Measurements from ENCODE around the gene KISS1.

Gene KISS1

DNA sequence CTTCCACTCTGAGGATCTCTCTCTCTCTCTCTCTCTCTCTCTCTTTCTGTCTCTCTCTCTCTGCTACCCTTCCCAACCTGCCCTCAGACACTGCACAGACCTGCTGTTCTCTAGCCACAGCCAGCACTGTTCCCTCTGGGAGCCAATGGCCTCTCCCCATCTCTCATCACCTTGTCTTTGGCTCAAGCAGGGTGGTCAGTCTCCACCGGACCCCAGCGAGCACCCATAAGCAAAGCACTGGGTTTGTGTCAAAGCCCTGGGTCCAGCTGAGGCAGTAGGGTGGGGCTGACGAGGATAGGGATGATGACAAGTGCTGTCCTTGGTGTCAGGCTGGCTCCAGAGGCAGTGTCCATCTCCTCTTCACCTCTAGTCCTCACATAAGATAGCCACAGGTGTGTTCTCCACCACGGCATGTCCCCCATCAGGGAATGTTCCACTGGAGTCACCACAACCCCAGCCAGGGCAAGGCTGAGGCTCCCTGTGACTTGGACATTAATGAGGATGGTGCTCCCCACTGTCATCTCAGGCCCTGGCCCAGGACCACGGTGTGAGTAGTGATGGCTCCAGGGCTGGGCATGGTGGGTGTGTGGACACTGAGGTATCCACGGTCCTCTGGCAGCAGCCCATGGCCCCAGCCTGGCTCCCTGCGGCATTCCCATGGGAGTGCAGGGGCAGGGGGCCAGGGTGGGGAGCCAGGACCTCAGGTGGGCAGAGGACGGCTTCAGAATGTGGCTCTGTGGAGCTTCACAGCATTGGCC lies 25.9 kb upstream of the KISS1 start:
- H3K4me1 ChIP-seq (ENCODE audit: low read length), result no peaks in the 10 kb centered on the region
- no peaks in the 10 kb centered on the region for H3K36me3 ChIP-seq (replicated peaks; ENCODE audit: insufficient read depth, low read length)
- no peak overlapping the region for H2AFZ ChIP-seq (ENCODE audit: low read length)
- no peaks in the 10 kb centered on the region for H4K20me1 ChIP-seq (ENCODE audit: insufficient read depth, low read length)
- H3K79me2 ChIP-seq (ENCODE audit: low read length), result no peaks in the 10 kb centered on the region
- H3K4me2 ChIP-seq (ENCODE audit: low read depth, low read length), result no peak overlapping the region
- no peak overlapping the region for H3K4me3 ChIP-seq (ENCODE audit: low read length)
- no peak for TF ChIP-seq EZH2phosphoT487 (IDR thresholded peaks at IDR 0.05; ENCODE audit: low read length)
- H3K9me2 ChIP-seq (replicated peaks; ENCODE audit: insufficient read depth, low read length), result no peaks in the 10 kb centered on the region
- no peak overlapping the region for H3K9ac ChIP-seq (ENCODE audit: low read length)
- no peak overlapping the region for H3K27ac ChIP-seq (ENCODE audit: low read length)
- no peaks in the 10 kb centered on the region for H3K9me3 ChIP-seq (replicated peaks; ENCODE audit: insufficient read depth, low read length)
- no peaks in the 10 kb centered on the region for H3K27me3 ChIP-seq (replicated peaks; ENCODE audit: insufficient read depth, low read length)
- no peaks in the 10 kb centered on the region for H3F3A ChIP-seq (ENCODE audit: insufficient read depth, low read length)
- DNase-seq, result no peak

DNA sequence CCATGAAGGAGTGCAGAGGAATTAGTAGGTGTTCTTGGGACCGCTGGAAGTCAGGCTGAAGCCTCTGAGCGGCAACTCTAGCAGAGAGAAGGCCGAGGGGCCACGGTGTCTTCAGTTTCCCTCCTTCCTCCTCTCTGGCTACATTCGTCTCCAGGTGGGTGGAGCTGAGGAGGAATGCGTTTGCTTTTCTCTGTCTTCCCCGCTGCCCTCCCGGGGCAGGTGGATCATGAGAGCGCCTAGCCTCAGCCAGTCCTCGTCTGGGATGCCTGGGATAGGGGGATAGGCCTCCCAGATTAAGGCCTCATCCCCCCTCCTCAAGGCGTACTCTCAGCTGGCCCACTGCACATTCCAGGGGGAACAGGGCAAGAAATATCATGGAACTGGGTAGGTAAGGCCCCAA lies 25.0 kb upstream of the KISS1 start:
- H3K9me3 ChIP-seq (replicated peaks; ENCODE audit: insufficient read depth, low read length), result no peaks in the 10 kb centered on the region
- no peaks in the 10 kb centered on the region for H3F3A ChIP-seq (ENCODE audit: insufficient read depth, low read length)
- no peak overlapping the region for H3K4me3 ChIP-seq (ENCODE audit: low read length)
- H3K79me2 ChIP-seq (ENCODE audit: low read length), result no peaks in the 10 kb centered on the region
- H3K36me3 ChIP-seq (replicated peaks; ENCODE audit: insufficient read depth, low read length), result no peaks in the 10 kb centered on the region
- no peak overlapping the region for H3K9ac ChIP-seq (ENCODE audit: low read length)
- H2AFZ ChIP-seq (ENCODE audit: low read length), result no peak overlapping the region
- no peak overlapping the region for H3K27ac ChIP-seq (ENCODE audit: low read length)
- no peaks in the 10 kb centered on the region for H3K4me1 ChIP-seq (ENCODE audit: low read length)
- H3K4me2 ChIP-seq (ENCODE audit: low read depth, low read length), result no peak overlapping the region
- no peaks in the 10 kb centered on the region for H4K20me1 ChIP-seq (ENCODE audit: insufficient read depth, low read length)
- no peak for TF ChIP-seq CTCF (IDR thresholded peaks at IDR 0.05; ENCODE audit: low read length)
- TF ChIP-seq EZH2 (optimal IDR thresholded peaks at IDR 0.05; ENCODE audit: low read depth, low read length), result no peak
- no peak for TF ChIP-seq EZH2phosphoT487 (IDR thresholded peaks at IDR 0.05; ENCODE audit: low read length)
- H3K9me2 ChIP-seq (replicated peaks; ENCODE audit: insufficient read depth, low read length), result no peaks in the 10 kb centered on the region
- no peaks in the 10 kb centered on the region for H3K27me3 ChIP-seq (replicated peaks; ENCODE audit: insufficient read depth, low read length)
- DNase-seq, result no peak

DNA sequence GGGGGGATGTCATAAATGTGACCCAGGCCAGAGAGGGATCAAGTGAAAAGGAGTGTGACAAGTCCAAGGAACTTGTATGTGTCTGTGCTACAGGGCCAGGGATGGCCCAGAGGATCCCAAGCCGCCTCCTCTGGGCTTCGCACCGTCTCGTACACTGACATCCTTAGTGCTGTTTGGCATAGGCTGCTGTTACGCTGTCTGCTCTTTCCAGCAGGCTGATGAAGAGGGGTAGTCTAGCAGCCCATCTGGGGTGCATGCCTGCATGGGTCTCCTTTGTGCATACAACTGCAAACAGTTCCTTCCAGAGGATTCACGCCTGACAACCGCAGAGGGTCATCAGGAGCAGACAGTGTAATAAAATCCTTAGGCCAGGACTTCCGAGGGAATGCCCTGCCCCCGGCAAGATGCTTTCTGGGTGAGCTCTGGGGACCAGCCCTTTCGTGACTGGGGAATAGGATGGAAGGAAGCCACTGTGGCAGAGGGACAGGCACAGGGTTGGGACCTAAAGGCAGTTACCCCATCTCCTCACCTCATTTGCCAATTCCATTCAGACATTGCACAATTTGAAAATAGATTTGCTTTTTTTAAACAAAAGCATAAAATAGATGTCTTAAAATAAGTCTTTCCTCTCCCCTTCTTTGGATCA lies 23.8 kb upstream of the KISS1 start:
- no peaks in the 10 kb centered on the region for H3K27me3 ChIP-seq (replicated peaks; ENCODE audit: insufficient read depth, low read length)
- H2AFZ ChIP-seq (ENCODE audit: low read length), result no peak overlapping the region
- H3K4me2 ChIP-seq (ENCODE audit: low read depth, low read length), result no peak overlapping the region
- no peaks in the 10 kb centered on the region for H3F3A ChIP-seq (ENCODE audit: insufficient read depth, low read length)
- TF ChIP-seq EZH2 (optimal IDR thresholded peaks at IDR 0.05; ENCODE audit: low read depth, low read length) (no peak), CTCF (IDR thresholded peaks at IDR 0.05; ENCODE audit: low read length) (no peak), EZH2phosphoT487 (IDR thresholded peaks at IDR 0.05; ENCODE audit: low read length) (no peak)
- no peaks in the 10 kb centered on the region for H4K20me1 ChIP-seq (ENCODE audit: insufficient read depth, low read length)
- H3K79me2 ChIP-seq (ENCODE audit: low read length), result no peaks in the 10 kb centered on the region
- H3K36me3 ChIP-seq (replicated peaks; ENCODE audit: insufficient read depth, low read length), result no peaks in the 10 kb centered on the region
- H3K27ac ChIP-seq (ENCODE audit: low read length), result no peak overlapping the region
- no peak for DNase-seq
- no peaks in the 10 kb centered on the region for H3K9me2 ChIP-seq (replicated peaks; ENCODE audit: insufficient read depth, low read length)
- H3K9me3 ChIP-seq (replicated peaks; ENCODE audit: insufficient read depth, low read length), result no peaks in the 10 kb centered on the region
- H3K4me1 ChIP-seq (ENCODE audit: low read length), result no peaks in the 10 kb centered on the region
- H3K4me3 ChIP-seq (ENCODE audit: low read length), result no peak overlapping the region
- no peak overlapping the region for H3K9ac ChIP-seq (ENCODE audit: low read length)

DNA sequence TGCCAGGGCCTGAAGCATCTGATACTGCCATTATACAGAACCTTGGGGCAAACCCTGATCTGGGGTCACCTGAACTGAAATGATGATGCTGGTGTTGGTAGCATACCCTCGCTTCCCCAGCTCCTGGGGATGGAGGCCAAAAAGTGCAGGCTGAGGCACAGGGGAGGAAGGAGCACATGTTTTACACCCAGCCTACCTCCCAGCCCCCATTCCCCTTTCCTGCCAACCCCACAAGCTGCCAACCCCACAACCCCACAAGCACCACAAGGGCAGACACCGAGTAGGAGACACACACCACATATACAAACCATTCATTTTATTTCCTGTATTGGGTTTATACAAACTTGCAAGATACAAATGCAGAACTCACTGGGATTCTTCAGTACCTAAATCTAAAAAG lies 22.3 kb upstream of the KISS1 start:
- H3F3A ChIP-seq (ENCODE audit: insufficient read depth, low read length), result no peaks in the 10 kb centered on the region
- H3K4me2 ChIP-seq (ENCODE audit: low read depth, low read length), result no peak overlapping the region
- no peak overlapping the region for H2AFZ ChIP-seq (ENCODE audit: low read length)
- H3K27ac ChIP-seq (ENCODE audit: low read length), result no peak overlapping the region
- no peaks in the 10 kb centered on the region for H3K27me3 ChIP-seq (replicated peaks; ENCODE audit: insufficient read depth, low read length)
- H3K4me1 ChIP-seq (ENCODE audit: low read length), result 0 out of 2 replicates have a peak, but pooled peaks cover 7% of the 10 kb centered on the region
- H4K20me1 ChIP-seq (ENCODE audit: insufficient read depth, low read length), result no peaks in the 10 kb centered on the region
- no peaks in the 10 kb centered on the region for H3K9me3 ChIP-seq (replicated peaks; ENCODE audit: insufficient read depth, low read length)
- H3K9me2 ChIP-seq (replicated peaks; ENCODE audit: insufficient read depth, low read length), result no peaks in the 10 kb centered on the region
- H3K79me2 ChIP-seq (ENCODE audit: low read length), result no peaks in the 10 kb centered on the region
- H3K9ac ChIP-seq (ENCODE audit: low read length), result no peak overlapping the region
- no peak for DNase-seq
- H3K36me3 ChIP-seq (replicated peaks; ENCODE audit: insufficient read depth, low read length), result no peaks in the 10 kb centered on the region
- no peak for TF ChIP-seq EZH2 (optimal IDR thresholded peaks at IDR 0.05; ENCODE audit: low read depth, low read length)
- TF ChIP-seq CTCF (IDR thresholded peaks at IDR 0.05; ENCODE audit: low read length), result no peak
- TF ChIP-seq EZH2phosphoT487 (IDR thresholded peaks at IDR 0.05; ENCODE audit: low read length), result no peak
- H3K4me3 ChIP-seq (ENCODE audit: low read length), result no peak overlapping the region

Data from MM.1S (cell line).